H1 (cell line): Measurements from ENCODE around the gene THOC7. TPM values are rescaled to one million over a fixed set of nuclear protein-coding genes. Genes with fewer than 3 reads are reported as not detected.

Source experiments
- CTCF ChIA-PET: fragments of 300-600 bp; sonication (Branson Sonifier 250); formaldehyde crosslinking; loops from one replicate; lab custom pipeline; 2021; ENCODE audit not compliant: partially characterized antibody; lab: Charles Lee
- POLR2A ChIA-PET: fragments of 300-600 bp; sonication (Branson Sonifier 250); formaldehyde crosslinking; loops from one replicate; lab custom pipeline; 2021; ENCODE audit warnings: inconsistent platforms; ENCODE audit not compliant: partially characterized antibody; lab: Charles Lee
- DNase-seq, 2 experiments: peaks; one replicate each; pipeline versions ENCODE4 v3.0.0 to v3.0.0-alpha.2; 2010 to 2022; ENCODE audit warnings: low spot score in 2 of 2, low read depth in 1 of 2, mixed read lengths in 1 of 2
- FAIRE-seq: peaks from 2 replicates; lab custom pipeline; 2011; peaks lifted over from hg19 to GRCh38; lab: Jason Lieb, UNC
- H2AFZ ChIP-seq: 2 replicates; pipeline ENCODE4 v1.8.1; 2012; ENCODE audit warnings: low read length, inconsistent platforms
- H2AK5ac ChIP-seq: 2 replicates; pipeline ENCODE4 v1.6.1; 2013; ENCODE audit warnings: low read depth, low read length
- H2BK120ac ChIP-seq: replicated peaks from 2 replicates; pipeline ENCODE3; 2013; ENCODE audit warnings: low read depth, low read length, inconsistent platforms
- H2BK12ac ChIP-seq: 2 replicates; pipeline ENCODE4 v1.6.1; 2013; ENCODE audit warnings: low read depth, low read length
- H2BK15ac ChIP-seq: 2 replicates; pipeline ENCODE4 v1.6.1; 2013; ENCODE audit warnings: low read length
- H2BK20ac ChIP-seq: 2 replicates; pipeline ENCODE4 v1.6.1; 2013; ENCODE audit warnings: low read length
- H2BK5ac ChIP-seq: 2 replicates; pipeline ENCODE4 v1.6.1; 2013; ENCODE audit warnings: low read depth, low read length
- H3K14ac ChIP-seq: 2 replicates; pipeline ENCODE4 v1.6.1; 2013; ENCODE audit warnings: inconsistent platforms; ENCODE audit not compliant: insufficient read length
- H3K18ac ChIP-seq: 2 replicates; pipeline ENCODE4 v1.6.1; 2013; ENCODE audit warnings: low read length; ENCODE audit errors: extremely low read depth
- H3K23ac ChIP-seq: 2 replicates; pipeline ENCODE4 v1.6.1; 2013; ENCODE audit warnings: inconsistent platforms; ENCODE audit not compliant: insufficient read length
- H3K23me2 ChIP-seq: 2 replicates; pipeline ENCODE4 v1.6.1; 2013; ENCODE audit warnings: low read depth, low read length
- H3K27ac ChIP-seq: 2 replicates; pipeline ENCODE4 v1.6.1; 2011; ENCODE audit warnings: low read depth, low read length, inconsistent platforms
- H3K27me3 ChIP-seq, 4 experiments: replicated peaks in 1 of 4; 1 replicate in 1 of 4; 2 replicates in 3 of 4; pipeline versions ENCODE4 v1.6.1 to v1.8.1; 2011 to 2013; ENCODE audit warnings: low read length in 3 of 4, mild to moderate bottlenecking in 3 of 4, inconsistent platforms in 2 of 4, mixed read lengths in 2 of 4, moderate library complexity in 1 of 4; ENCODE audit not compliant: control insufficient read depth in 3 of 4, insufficient read depth in 3 of 4; ENCODE audit errors: extremely low read depth in 1 of 4
- H3K36me3 ChIP-seq, 4 experiments: 2 replicates each; pipeline versions ENCODE4 v1.6.1 to v1.8.1; 2011 to 2013; ENCODE audit warnings: mild to moderate bottlenecking in 4 of 4, low read length in 3 of 4, moderate library complexity in 2 of 4, control low read depth in 1 of 4, inconsistent platforms in 1 of 4; ENCODE audit not compliant: insufficient read depth in 4 of 4, control insufficient read depth in 2 of 4
- H3K4ac ChIP-seq: replicated peaks from 2 replicates; pipeline ENCODE3; 2013; ENCODE audit warnings: low read length, low read depth, mixed read lengths, inconsistent platforms; ENCODE audit not compliant: insufficient read length
- H3K4me1 ChIP-seq, 4 experiments: replicated peaks in 1 of 4; 1 replicate in 1 of 4; 2 replicates in 3 of 4; pipeline versions ENCODE4 v1.6.1 to v1.8.1; 2011 to 2013; ENCODE audit warnings: low read length in 3 of 4, inconsistent platforms in 2 of 4, mixed read lengths in 1 of 4; ENCODE audit not compliant: insufficient read depth in 4 of 4, control insufficient read depth in 3 of 4
- H3K4me2 ChIP-seq, 2 experiments: 2 replicates each; pipeline versions ENCODE4 v1.6.1 to v1.8.1; 2011 to 2013; ENCODE audit warnings: low read depth in 2 of 2, low read length in 2 of 2, control low read depth in 1 of 2, inconsistent platforms in 1 of 2, mild to moderate bottlenecking in 1 of 2; ENCODE audit not compliant: insufficient read depth in 1 of 2
- H3K4me3 ChIP-seq, 4 experiments: fragments of 200-600, 300-600 bp in 1 of 4; sonication (generic), shearing (Covaris generic), sonication (Bioruptor Twin) in 1 of 4; 2 replicates each; pipeline versions ENCODE4 v1.5.1 to v1.8.1; 2011 to 2016; ENCODE audit warnings: low read length in 4 of 4, low read depth in 3 of 4, control low read depth in 2 of 4, inconsistent platforms in 2 of 4, mild to moderate bottlenecking in 2 of 4, mixed read lengths in 1 of 4, moderate library complexity in 1 of 4; ENCODE audit not compliant: insufficient read depth in 2 of 4; ENCODE audit errors: extremely low read depth in 1 of 4
- H3K56ac ChIP-seq: replicated peaks from 2 replicates; pipeline ENCODE3; 2013; ENCODE audit warnings: low read depth, mild to moderate bottlenecking, mixed read lengths, low read length, inconsistent platforms; ENCODE audit not compliant: insufficient read length
- H3K79me1 ChIP-seq: 2 replicates; pipeline ENCODE4 v1.6.1; 2013; ENCODE audit warnings: low read depth, low read length, control low read depth
- H3K79me2 ChIP-seq, 2 experiments: 2 replicates each; pipeline versions ENCODE4 v1.6.1 to v1.8.1; 2012 to 2013; ENCODE audit warnings: low read length in 2 of 2, mild to moderate bottlenecking in 2 of 2, inconsistent platforms in 1 of 2; ENCODE audit not compliant: insufficient read depth in 2 of 2, control insufficient read depth in 1 of 2
- H3K9ac ChIP-seq, 4 experiments: replicated peaks in 1 of 4; 1 replicate in 1 of 4; 2 replicates in 3 of 4; pipeline versions ENCODE4 v1.6.1 to v1.8.1; 2011 to 2013; ENCODE audit warnings: low read depth in 3 of 4, low read length in 3 of 4, control low read depth in 2 of 4, mild to moderate bottlenecking in 2 of 4, moderate library complexity in 2 of 4, inconsistent platforms in 1 of 4; ENCODE audit errors: extremely low read depth in 1 of 4
- H3K9me3 ChIP-seq, 2 experiments: 2 replicates each; pipeline versions ENCODE4 v1.6.1 to v1.8.1; 2012 to 2013; ENCODE audit warnings: mild to moderate bottlenecking in 2 of 2, moderate library complexity in 2 of 2, control low read depth in 1 of 2, inconsistent platforms in 1 of 2, low read depth in 1 of 2, low read length in 1 of 2, mixed read lengths in 1 of 2; ENCODE audit not compliant: insufficient read depth in 2 of 2
- H4K20me1 ChIP-seq, 2 experiments: replicated peaks in 1 of 2; 2 replicates each; pipeline versions ENCODE3 to v1.8.1; 2011 to 2013; ENCODE audit warnings: inconsistent platforms in 2 of 2, low read length in 2 of 2, mild to moderate bottlenecking in 1 of 2; ENCODE audit not compliant: insufficient read depth in 2 of 2, control insufficient read depth in 1 of 2
- H4K5ac ChIP-seq: 2 replicates; pipeline ENCODE4 v1.6.1; 2013; ENCODE audit warnings: low read length, low read depth, mixed read lengths, inconsistent platforms; ENCODE audit not compliant: insufficient read length
- H4K8ac ChIP-seq: 2 replicates; pipeline ENCODE4 v1.8.0; 2013; ENCODE audit warnings: mild to moderate bottlenecking, moderate library complexity, low read length, inconsistent platforms; ENCODE audit not compliant: insufficient read depth; ENCODE audit errors: extremely low read depth
- H4K91ac ChIP-seq: replicated peaks from 2 replicates; pipeline ENCODE3; 2013; ENCODE audit warnings: low read length, mixed read lengths, inconsistent platforms; ENCODE audit not compliant: insufficient read length
- YY1 ChIP-seq: IDR thresholded peaks from 2 replicates; pipeline ENCODE4 v1.6.1; 2011; ENCODE audit warnings: low read depth, mild to moderate bottlenecking, low read length
- WGBS, 2 experiments: shearing (Covaris generic) in 1 of 2; methylation state at CpG; one replicate each; pipeline versions ENCODE4 v1.1.6 to v1.1.7; 2013 to 2015; ENCODE audit warnings: low lambda C conversion rate in 2 of 2, mixed read lengths in 2 of 2, inconsistent platforms in 1 of 2, low coverage in 1 of 2, missing lambda C conversion rate in 1 of 2; ENCODE audit not compliant: insufficient replicate concordance in 2 of 2, insufficient coverage in 1 of 2, insufficient read length in 1 of 2; ENCODE audit errors: extremely low coverage in 1 of 2, missing lambda C conversion rate in 1 of 2; 5-methylcytosine and 5-hydroxymethylcytosine counted together
- polyA plus RNA-seq, 7 experiments: library from polyadenylated mRNA; depleted of rRNA in 3 of 7; stranded (reverse) in 5 of 7; unstranded in 2 of 7; fragments of >200 nt in 5 of 7; fragments of 200-250 nt in 2 of 7; gene quantifications; 1 replicate in 5 of 7; 2 replicates in 1 of 7; 4 replicates in 1 of 7; pipeline versions ENCODE4 v1.2.1 to v1.2.3, GENCODE V29; 2011 to 2013; ENCODE audit warnings: missing spikeins in 2 of 7, mixed read lengths in 2 of 7
- total RNA-seq: library from RNA; stranded (reverse); fragmentation: NEBNext Ultra II Directional; extraction: Animal tissue kit (Norgen Biotek cat#: 25700); gene quantifications from 2 replicates; pipeline ENCODE4 v1.2.1, GENCODE V29; 2021
- TF ChIP-seq, protein P1 (sequence below), 3 experiments: IDR thresholded peaks; 1 replicate in 2 of 3; 2 replicates in 1 of 3; pipeline versions ENCODE4 v1.5.1 to v1.6.1; 2011; ENCODE audit warnings: low read length in 3 of 3, mild to moderate bottlenecking in 3 of 3, inconsistent platforms in 2 of 3, low read depth in 1 of 3, moderate library complexity in 1 of 3; ENCODE audit not compliant: insufficient read depth in 1 of 3; ENCODE audit errors: control extremely low read depth in 1 of 3

THOC7 gene
- total and polyA plus RNA-seq, 2 of the 8 experiments (the other 6 are each of a cell fraction or from before 2014, with no cell fraction given): 18.7 to 74.0 TPM

DNA sequence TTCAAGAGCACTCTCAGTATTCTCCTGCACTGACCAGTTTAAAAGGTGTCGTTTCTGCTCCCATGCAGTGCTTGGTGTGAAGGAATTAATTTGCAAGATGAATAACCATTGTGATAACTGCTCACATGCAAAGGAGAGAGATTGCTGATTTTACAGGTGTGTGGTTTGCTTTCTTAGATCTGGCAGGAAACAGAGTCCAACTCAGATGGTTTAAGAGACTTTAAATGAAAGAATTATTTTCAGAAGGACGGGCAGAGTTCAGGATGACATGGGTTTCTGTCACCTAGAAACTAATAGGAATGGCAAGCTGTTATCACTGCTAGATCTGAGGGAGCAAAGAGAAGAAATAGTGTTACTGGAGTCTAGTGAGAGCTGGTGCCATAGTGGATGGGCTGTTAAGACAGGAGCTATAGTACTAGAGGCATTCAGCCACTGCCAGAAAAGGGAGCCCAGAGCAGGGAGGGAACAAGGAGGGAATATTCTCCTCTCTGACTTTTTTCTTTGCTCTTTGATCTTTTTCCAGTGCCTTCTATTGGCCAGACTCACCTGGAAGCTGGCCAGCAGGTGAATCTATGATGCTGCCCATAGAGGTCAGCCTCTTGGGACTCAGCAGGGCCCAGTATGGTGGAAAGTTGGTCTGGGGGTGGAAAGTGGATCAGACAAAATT lies 14.9 kb upstream of the THOC7 start:
- Histone ChIP-seq H2BK120ac (no peak overlapping the region), H2BK15ac (no peak overlapping the region), H4K8ac (no peak overlapping the region), H3K79me2 (peaks cover 0 to 51% of the 10 kb centered on the region in 2 experiments; a peak in 3 of 4 replicates), H3K4me3 (no peak overlapping the region), H3K79me1 (no peaks in the 10 kb centered on the region; the same call in none of the 2 replicates), H4K91ac (no peak overlapping the region), H4K5ac (no peak overlapping the region), H3K4me1 (peaks cover 2 to 9% (median 7%) of the 10 kb centered on the region in 4 experiments; a peak in 5 of 7 replicates), H3K14ac (no peak overlapping the region), H3K56ac (no peak overlapping the region), H2BK5ac (no peak overlapping the region), H2BK20ac (no peak overlapping the region), H3K4me2 (no peak overlapping the region), H3K18ac (no peak overlapping the region; the same call in 1 of the 2 replicates), H3K27ac (no peak overlapping the region), H3K9ac (no peak overlapping the region), H3K23me2 (no peaks in the 10 kb centered on the region), H2AFZ (no peak overlapping the region), H3K36me3 (no peaks in the 10 kb centered on the region), H2AK5ac (no peak overlapping the region), H3K23ac (no peak overlapping the region), H3K9me3 (no peaks in the 10 kb centered on the region), H4K20me1 (peaks cover 2 to 3% of the 10 kb centered on the region in 2 experiments), H3K27me3 (no peaks in the 10 kb centered on the region), H2BK12ac (no peak overlapping the region), H3K4ac (no peak overlapping the region)
- WGBS, 2 experiments: 73% methylated on average over 2 of the region's 2 CpGs; no CpG with 5 or more reads in 1 of the 2 experiments
- TF ChIP-seq, protein P1, sequence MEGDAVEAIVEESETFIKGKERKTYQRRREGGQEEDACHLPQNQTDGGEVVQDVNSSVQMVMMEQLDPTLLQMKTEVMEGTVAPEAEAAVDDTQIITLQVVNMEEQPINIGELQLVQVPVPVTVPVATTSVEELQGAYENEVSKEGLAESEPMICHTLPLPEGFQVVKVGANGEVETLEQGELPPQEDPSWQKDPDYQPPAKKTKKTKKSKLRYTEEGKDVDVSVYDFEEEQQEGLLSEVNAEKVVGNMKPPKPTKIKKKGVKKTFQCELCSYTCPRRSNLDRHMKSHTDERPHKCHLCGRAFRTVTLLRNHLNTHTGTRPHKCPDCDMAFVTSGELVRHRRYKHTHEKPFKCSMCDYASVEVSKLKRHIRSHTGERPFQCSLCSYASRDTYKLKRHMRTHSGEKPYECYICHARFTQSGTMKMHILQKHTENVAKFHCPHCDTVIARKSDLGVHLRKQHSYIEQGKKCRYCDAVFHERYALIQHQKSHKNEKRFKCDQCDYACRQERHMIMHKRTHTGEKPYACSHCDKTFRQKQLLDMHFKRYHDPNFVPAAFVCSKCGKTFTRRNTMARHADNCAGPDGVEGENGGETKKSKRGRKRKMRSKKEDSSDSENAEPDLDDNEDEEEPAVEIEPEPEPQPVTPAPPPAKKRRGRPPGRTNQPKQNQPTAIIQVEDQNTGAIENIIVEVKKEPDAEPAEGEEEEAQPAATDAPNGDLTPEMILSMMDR (IDR thresholded peaks at IDR 0.05; ENCODE audit: control extremely low read depth in 1 of 3, insufficient read depth in 1 of 3, low read depth in 1 of 3, low read length in 3 of 3): 0 out of 4 replicates have a peak, but pooled peaks of 1 of the 3 experiments have one; percentile 7
- TF ChIP-seq YY1: no peak
- POLR2A ChIA-PET: interaction anchor here (0.9 to 1.6 kb wide), 3 partner anchors 10 to 34 kb away, joined by 3 to 6 read pairs (median 3); partner anchors contain the start of gene SCAANT1
- no peak for FAIRE-seq
- DNase-seq: no peak
- CTCF ChIA-PET: interaction anchor here (0.7 to 1.1 kb wide), 2 partner anchors 27 to 217 kb away, joined by 3 to 4 read pairs; no protein-coding TSS in a partner anchor
